GM21717 (cell line): ENCODE measurements around the gene ADGRB2.
"Not testable (repeated sequence)": the region's sequence is repeated elsewhere in the genome, so short reads cannot be mapped to it uniquely, and the experiment has no call there.

ENCODE experiments used
- ATAC-seq: cut with Tn5 transposase; IDR thresholded peaks from one replicate; pipeline ENCODE4 v1.9.1; 2021; ENCODE audit warnings: mild to moderate bottlenecking, moderate library complexity; ENCODE audit not compliant: unreplicated experiment

ADGRB2 gene

GRCh38 chr1:31730336-31731048, 33.6 kb downstream of the ADGRB2 start:
- no peak for ATAC-seq

GRCh38 chr1:31727849-31728248, 36.3 kb downstream of the ADGRB2 start:
- ATAC-seq: no peak

- no peak for ATAC-seq
Observed at GRCh38 chr1:31727195-31727594, 36.9 kb downstream of the ADGRB2 start.

GRCh38 chr1:31726715-31727114, 37.4 kb downstream of the ADGRB2 start:
- no peak for ATAC-seq

GRCh38 chr1:31725777-31726535, 38.2 kb downstream of the ADGRB2 start:
- ATAC-seq: no peak

GRCh38 chr1:31725134-31725533, 39.0 kb downstream of the ADGRB2 start:
- ATAC-seq: no peak

- ATAC-seq: no peak
Observed at GRCh38 chr1:31723828-31724359, 40.2 kb downstream of the ADGRB2 start.

- ATAC-seq: no peak
Observed at GRCh38 chr1:31718327-31718897, 45.7 kb downstream of the ADGRB2 start.

GRCh38 chr1:31717341-31717740, 46.8 kb downstream of the ADGRB2 start:
- no peak for ATAC-seq

GRCh38 chr1:31715873-31716220, 48.3 kb downstream of the ADGRB2 start:
- ATAC-seq: no peak

- ATAC-seq: no peak
Observed at GRCh38 chr1:31715087-31715872, 48.9 kb downstream of the ADGRB2 start.

- no peak for ATAC-seq
Observed at GRCh38 chr1:31714442-31715086, 49.6 kb downstream of the ADGRB2 start.

- ATAC-seq: no peak
Observed at GRCh38 chr1:31712630-31713029, 51.5 kb downstream of the ADGRB2 start.

- ATAC-seq: no peak
Observed at GRCh38 chr1:31712068-31712467, 52.1 kb downstream of the ADGRB2 start.

GRCh38 chr1:31708324-31708723, 55.8 kb downstream of the ADGRB2 start:
- no peak for ATAC-seq

- ATAC-seq: no peak
Observed at GRCh38 chr1:31707711-31708110, 56.4 kb downstream of the ADGRB2 start.

GRCh38 chr1:31707059-31707600, 57.0 kb downstream of the ADGRB2 start:
- ATAC-seq: not testable (repeated sequence)

- ATAC-seq: no peak
Observed at GRCh38 chr1:31706384-31707058, 57.6 kb downstream of the ADGRB2 start.

- ATAC-seq: no peak
Observed at GRCh38 chr1:31705080-31705866, 58.9 kb downstream of the ADGRB2 start.
